K562 (cell line): ENCODE results near the gene BATF. TPM values are rescaled to one million over a fixed set of nuclear protein-coding genes. Genes with fewer than 3 reads are reported as not detected.

ENCODE experiments used
- ATAC-seq: fragments of 200-7000 bp; cut with Tn5 transposase; 3 replicates; pipeline ENCODE4 v1.9.1; 2020; ENCODE audit warnings: moderate library complexity
- BruUV-seq: library from RNA; stranded (reverse); fragments of 400-500 nt; replicated peaks from 2 replicates; lab custom pipeline; 2021; lab: Mats Ljungman, UMichigan
- CTCF ChIA-PET: fragments of 300-600 bp; formaldehyde crosslinking; extraction: SDS; loops from one replicate; lab custom pipeline; 2021; ENCODE audit warnings: low intra/inter-chr PET ratio; lab: Yijun Ruan, JAX
- POLR2A ChIA-PET: fragments of 300-600, 350-650 bp; sonication (Branson Sonifier 250); formaldehyde crosslinking; extraction: SDS; loops from one replicate; lab custom pipeline; 2021; ENCODE audit warnings: antibody characterized with exemption, inconsistent platforms; lab: Yijun Ruan, JAX
- DNase-seq, 4 experiments: peaks; one replicate each; pipeline versions ENCODE4 v3.0.0 to v3.0.0-alpha.2; 2011 to 2018; ENCODE audit warnings: low spot score in 3 of 4, mixed read lengths in 3 of 4; ENCODE audit errors: extremely low read depth in 1 of 4
- FAIRE-seq: peaks from 2 replicates; lab custom pipeline; 2011; peaks lifted over from hg19 to GRCh38; lab: Jason Lieb, UNC
- H2AFZ ChIP-seq: 2 replicates; pipeline ENCODE4 v1.6.0; 2011; ENCODE audit warnings: low read depth, low read length, control low read depth, inconsistent platforms
- H3K27ac ChIP-seq: fragments of 200-600 bp; 3 replicates; pipeline ENCODE4 v1.8.0; 2011; ENCODE audit warnings: low read depth, mild to moderate bottlenecking, control low read depth, inconsistent platforms, low read length, moderate library complexity, mixed read lengths; ENCODE audit errors: extremely low read depth
- H3K27me3 ChIP-seq, 2 experiments: fragments of 300-600 bp in 1 of 2; 2 replicates in 1 of 2; 3 replicates in 1 of 2; pipeline versions ENCODE4 v1.6.0 to v1.8.0; 2011; ENCODE audit warnings: inconsistent platforms in 2 of 2, low read length in 2 of 2, mild to moderate bottlenecking in 1 of 2, mixed read lengths in 1 of 2, moderate library complexity in 1 of 2; ENCODE audit not compliant: control insufficient read depth in 2 of 2, insufficient read depth in 2 of 2
- H3K36me3 ChIP-seq: fragments of 300-600 bp; 3 replicates; pipeline ENCODE4 v1.8.0; 2011; ENCODE audit warnings: mild to moderate bottlenecking, low read length, inconsistent platforms; ENCODE audit not compliant: control insufficient read depth, insufficient read depth
- H3K4me1 ChIP-seq, 2 experiments: fragments of 200-600 bp in 1 of 2; replicated peaks in 1 of 2; 2 replicates in 1 of 2; 3 replicates in 1 of 2; pipeline versions ENCODE4 v1.5.1 to v1.8.0; 2011; ENCODE audit warnings: inconsistent platforms in 2 of 2, low read length in 2 of 2, mild to moderate bottlenecking in 1 of 2, mixed read lengths in 1 of 2, moderate library complexity in 1 of 2; ENCODE audit not compliant: control insufficient read depth in 2 of 2, insufficient read depth in 2 of 2
- H3K4me2 ChIP-seq: 2 replicates; pipeline ENCODE4 v1.6.1; 2011; ENCODE audit warnings: low read length, control low read depth, inconsistent platforms, mixed read lengths; ENCODE audit not compliant: insufficient read depth
- H3K4me3 ChIP-seq: fragments of 200-600 bp; sonication (generic), shearing (Covaris generic); 2 replicates; pipeline ENCODE4 v1.5.1; 2016; ENCODE audit warnings: control low read depth, inconsistent platforms
- H3K79me2 ChIP-seq: fragments of 200-600 bp; 3 replicates; pipeline ENCODE4 v1.8.0; 2011; ENCODE audit warnings: low read length, inconsistent platforms; ENCODE audit not compliant: control insufficient read depth, insufficient read depth
- H3K9ac ChIP-seq, 2 experiments: 2 replicates each; pipeline versions ENCODE4 v1.6.0 to v1.6.1; 2011; ENCODE audit warnings: low read depth in 2 of 2, low read length in 2 of 2, control low read depth in 1 of 2, inconsistent platforms in 1 of 2, mild to moderate bottlenecking in 1 of 2, mixed read lengths in 1 of 2; ENCODE audit not compliant: insufficient read depth in 1 of 2
- H3K9me1 ChIP-seq: one replicate; pipeline ENCODE4 v1.6.0; 2011; ENCODE audit warnings: inconsistent platforms, mild to moderate bottlenecking, low read length, moderate library complexity; ENCODE audit not compliant: control insufficient read depth, insufficient read depth
- H3K9me3 ChIP-seq: replicated peaks from 2 replicates; pipeline ENCODE4 v1.5.1; 2011; ENCODE audit warnings: low read depth, low read length, inconsistent platforms; ENCODE audit not compliant: control insufficient read depth, insufficient read depth
- H4K20me1 ChIP-seq: replicated peaks from 2 replicates; pipeline ENCODE4 v1.6.1; 2011; ENCODE audit warnings: low read length, inconsistent platforms, mixed read lengths; ENCODE audit not compliant: control insufficient read depth, insufficient read depth
- FOSL1 ChIP-seq: fragments of 200-800 bp; sonication (Bioruptor generic); conservative IDR thresholded peaks from 2 replicates; pipeline ENCODE4 v1.6.1; 2016; ENCODE audit warnings: missing genetic modification characterization, missing compliant biosample characterization
- PTRF ChIP-seq: fragments of 450-650 bp; IDR thresholded peaks from 2 replicates; pipeline ENCODE4 v1.6.1; 2016; ENCODE audit warnings: mild to moderate bottlenecking, missing genetic modification characterization, missing compliant biosample characterization
- STAT5A ChIP-seq: IDR thresholded peaks from 2 replicates; pipeline ENCODE4 v1.6.1; 2012; ENCODE audit warnings: low read length, inconsistent platforms, borderline replicate concordance
- TAF7 ChIP-seq: fragments of 450-650 bp; IDR thresholded peaks from 2 replicates; pipeline ENCODE4 v1.6.1; 2016; ENCODE audit warnings: missing genetic modification characterization, missing compliant biosample characterization
- TEAD2 ChIP-seq: fragments of 450-650 bp; IDR thresholded peaks from 2 replicates; pipeline ENCODE4 v1.6.1; 2016; ENCODE audit warnings: missing genetic modification characterization, control low read depth, missing compliant biosample characterization
- WGBS: fragments of 100-300 bp; shearing (Covaris generic); methylation state at CpG from one replicate; pipeline ENCODE4 v1.1.6; 2016; ENCODE audit warnings: low coverage, mixed read lengths; ENCODE audit not compliant: insufficient coverage; ENCODE audit errors: missing lambda C conversion rate; 5-methylcytosine and 5-hydroxymethylcytosine counted together
- in situ Hi-C: fragments of 300-500 bp; cut with MboI; formaldehyde crosslinking; loops from 4 replicates; pipeline ENCODE4 v1.15.0; 2018; ENCODE audit warnings: inconsistent platforms, mixed read lengths
- intact Hi-C: fragments of 100-400 bp; cut with micrococcal nuclease; formaldehyde crosslinking; loops from 2 replicates; pipeline ENCODE4 v1.14.2; 2022
- polyA plus RNA-seq, 8 experiments: library from polyadenylated mRNA; depleted of rRNA in 4 of 8; stranded (reverse) in 5 of 8; unstranded in 3 of 8; fragments of >200 nt; fragmentation: Nextera tagmentation in 2 of 8; fragmentation: Illumina TruSeq in 1 of 8; extraction: Ambion mirVana in 2 of 8; extraction: Trizol in 1 of 8; gene quantifications; 2 replicates each; pipeline versions ENCODE4 v1.2.1 to v1.2.3, GENCODE V29; 2011 to 2014; ENCODE audit warnings: inconsistent platforms in 1 of 8, missing spikeins in 1 of 8
- total RNA-seq, 7 experiments: library from RNA; depleted of rRNA in 6 of 7; stranded (reverse); fragments of >200 nt in 6 of 7; fragmentation: Illumina TruSeq in 2 of 7; extraction: Trizol in 2 of 7; gene quantifications; 2 replicates each; pipeline versions ENCODE4 v1.2.1 to v1.2.3, GENCODE V29; 2011 to 2021; ENCODE audit warnings: low replicate concordance in 1 of 7
- TF ChIP-seq, protein P1 (sequence below), 2 experiments: fragments of 450-650 bp in 1 of 2; sonication (generic) in 1 of 2; formaldehyde crosslinking in 1 of 2; IDR thresholded peaks in 1 of 2; conservative IDR thresholded peaks in 1 of 2; 2 replicates each; pipeline versions ENCODE4 v1.6.1 to v1.8.1; 2016 to 2023; ENCODE audit warnings: mild to moderate bottlenecking in 2 of 2, moderate library complexity in 2 of 2, inconsistent platforms in 1 of 2, missing genetic modification reagents in 1 of 2

Gene BATF
- total and polyA plus RNA-seq, 9 of the 15 experiments (the other 6 are each of a cell fraction or from before 2014, with no cell fraction given): 0.13 to 2.1 (median 0.55) TPM; not detected in 2

DNA sequence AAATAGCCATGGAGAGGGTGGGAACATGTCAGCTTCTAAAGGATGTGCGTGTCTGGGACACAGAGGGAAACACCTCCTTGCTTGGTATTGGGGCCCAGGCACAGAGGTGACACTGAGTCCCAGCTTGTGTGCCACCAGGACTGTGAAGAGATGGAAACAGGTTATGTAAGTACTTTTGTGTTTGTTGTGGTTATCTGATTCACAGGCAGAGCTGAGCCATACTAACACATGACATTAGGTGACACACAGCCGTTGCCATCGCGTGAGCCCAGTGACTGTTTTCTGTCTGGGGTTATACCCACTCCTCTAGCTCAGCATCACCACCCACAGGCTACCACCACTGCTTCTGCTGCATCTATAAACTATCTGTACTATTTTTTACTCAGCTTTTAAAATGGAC is 44.1 kb downstream of the BATF start:
- no peak for FAIRE-seq
- Histone ChIP-seq H3K27me3 (peaks cover 9 to 49% of the 10 kb centered on the region in 2 experiments; a peak in 4 of 5 replicates), H3K27ac (no peak overlapping the region), H3K4me1 (no peaks in the 10 kb centered on the region), H2AFZ (no peak overlapping the region), H3K4me2 (no peak overlapping the region), H3K4me3 (no peak overlapping the region), H4K20me1 (no peaks in the 10 kb centered on the region), H3K79me2 (no peaks in the 10 kb centered on the region), H3K9me1 (no peaks in the 10 kb centered on the region), H3K9me3 (no peaks in the 10 kb centered on the region), H3K9ac (no peak overlapping the region), H3K36me3 (no peaks in the 10 kb centered on the region)
- CTCF ChIA-PET: no interaction called here
- intact Hi-C loops: no loop called here
- DNase-seq: no peak
- in situ Hi-C loops: loop anchor here (10.0 kb wide), 1 partner anchor 262 kb away; no protein-coding TSS in a partner anchor
- POLR2A ChIA-PET: no interaction called here
- no TSS peak for BruUV-seq
- TF ChIP-seq FOSL1 (tag) (0 out of 2 replicates have a peak, but pooled peaks have one; percentile 28), TEAD2 (tag) (no peak), STAT5A (no peak), TAF7 (tag) (no peak), PTRF (tag) (no peak)
- no peak for ATAC-seq
- 0% methylated on average over 3 of the region's 4 CpGs for WGBS

DNA sequence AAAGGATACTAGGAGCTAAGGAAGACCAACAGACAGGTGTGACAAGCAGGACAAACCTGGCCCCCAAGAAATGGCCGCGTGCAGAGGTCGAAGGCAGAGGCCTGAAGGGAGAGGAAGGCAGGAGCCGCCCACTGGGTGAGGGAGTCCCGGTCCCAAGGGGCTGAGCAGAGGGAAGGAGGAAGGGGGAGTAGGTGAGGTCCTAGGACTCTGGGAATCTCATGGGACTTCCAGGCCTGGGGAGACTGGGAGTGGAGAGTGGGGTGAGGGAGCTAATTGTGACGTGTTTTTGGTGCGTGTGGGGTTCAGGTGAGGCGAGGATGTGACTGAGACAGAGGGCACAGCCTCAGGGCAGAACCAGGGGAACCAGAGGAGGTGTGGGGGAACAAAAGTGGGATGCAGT is 44.5 kb downstream of the BATF start:
- H3K9me3 ChIP-seq: no peaks in the 10 kb centered on the region
- H3K27ac ChIP-seq: no peak overlapping the region
- DNase-seq (no peak), FAIRE-seq (no peak), ATAC-seq (no peak)
- H3K4me1 ChIP-seq: no peaks in the 10 kb centered on the region
- in situ Hi-C loops (loop anchor here (10.0 kb wide), 1 partner anchor 262 kb away; no protein-coding TSS in a partner anchor), intact Hi-C loops (no loop called here)
- no peak overlapping the region for H3K4me3 ChIP-seq
- TF ChIP-seq FOSL1 (tag): 0 out of 2 replicates have a peak, but pooled peaks have one; percentile 0
- TF ChIP-seq, protein P1, sequence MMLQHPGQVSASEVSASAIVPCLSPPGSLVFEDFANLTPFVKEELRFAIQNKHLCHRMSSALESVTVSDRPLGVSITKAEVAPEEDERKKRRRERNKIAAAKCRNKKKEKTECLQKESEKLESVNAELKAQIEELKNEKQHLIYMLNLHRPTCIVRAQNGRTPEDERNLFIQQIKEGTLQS (IDR thresholded peaks at IDR 0.05): no peak
- TF ChIP-seq, protein P1 (CRISPR knock-in tag; conservative IDR thresholded peaks at IDR 0.05): no peak
- WGBS: 0% methylated on average over 5 of the region's 8 CpGs
- no peak overlapping the region for H3K9ac ChIP-seq
- H3K27me3 ChIP-seq: peaks cover 9 to 51% of the 10 kb centered on the region in 2 experiments; a peak in 4 of 5 replicates
- POLR2A ChIA-PET: no interaction called here
- no peaks in the 10 kb centered on the region for H3K36me3 ChIP-seq
- H3K9me1 ChIP-seq: no peaks in the 10 kb centered on the region
- no peak overlapping the region for H3K4me2 ChIP-seq
- no peaks in the 10 kb centered on the region for H3K79me2 ChIP-seq
- no TSS peak for BruUV-seq
- no peaks in the 10 kb centered on the region for H4K20me1 ChIP-seq
- CTCF ChIA-PET: no interaction called here
- H2AFZ ChIP-seq: no peak overlapping the region
